HL-60 (cell line): Measurements from ENCODE around the gene MALAT1.

Experiments used
- CTCF ChIP-seq: IDR thresholded peaks from one replicate; pipeline ENCODE4 v1.5.1; 2011; ENCODE audit warnings: low read length, control low read depth, inconsistent platforms; ENCODE audit not compliant: insufficient read depth
- GABPA ChIP-seq: IDR thresholded peaks from 2 replicates; pipeline ENCODE4 v1.6.1; 2012; ENCODE audit warnings: low read depth
- POLR2AphosphoS5 ChIP-seq: IDR thresholded peaks from 2 replicates; pipeline ENCODE4 v1.6.1; 2012; ENCODE audit warnings: low read depth

- TF ChIP-seq CTCF = no peak
- TF ChIP-seq POLR2AphosphoS5 = peak; percentile 87
- no peak for TF ChIP-seq GABPA
Measured at GRCh38 chr11:65505466-65506289, 6.8 kb downstream of the MALAT1 start.
